Activated CD4-positive, alpha-beta T cell treated with anti-CD3 and anti-CD28 coated beads for 48 hours (primary cell): Measurements from ENCODE around the gene WDR64.
"Not testable (repeated sequence)": the region's sequence is repeated elsewhere in the genome, so short reads cannot be mapped to it uniquely, and the experiment has no call there.

Experiments used
- DNase-seq: peaks from one replicate; pipeline ENCODE4 v3.0.0-alpha.2; 2020

WDR64 gene

DNA sequence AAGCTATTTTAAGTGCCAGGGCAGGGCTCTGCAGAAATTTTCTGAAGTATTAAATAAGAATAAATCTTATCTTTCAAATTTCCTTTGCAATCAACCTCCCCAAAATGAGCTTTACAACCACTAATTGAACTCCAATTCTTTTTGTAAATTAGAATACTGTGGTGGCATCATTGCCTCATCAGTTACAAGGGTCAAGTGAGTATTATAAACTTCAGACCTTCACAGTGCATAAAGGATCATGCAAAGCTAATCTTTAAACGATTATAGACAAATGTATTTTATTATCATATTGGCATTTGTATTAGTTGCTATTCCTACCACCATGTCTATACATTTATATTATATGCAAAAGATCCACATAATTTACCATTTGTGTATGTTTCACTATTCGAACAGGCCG lies 19.1 kb upstream of the WDR64 start:
- no peak for DNase-seq

DNA sequence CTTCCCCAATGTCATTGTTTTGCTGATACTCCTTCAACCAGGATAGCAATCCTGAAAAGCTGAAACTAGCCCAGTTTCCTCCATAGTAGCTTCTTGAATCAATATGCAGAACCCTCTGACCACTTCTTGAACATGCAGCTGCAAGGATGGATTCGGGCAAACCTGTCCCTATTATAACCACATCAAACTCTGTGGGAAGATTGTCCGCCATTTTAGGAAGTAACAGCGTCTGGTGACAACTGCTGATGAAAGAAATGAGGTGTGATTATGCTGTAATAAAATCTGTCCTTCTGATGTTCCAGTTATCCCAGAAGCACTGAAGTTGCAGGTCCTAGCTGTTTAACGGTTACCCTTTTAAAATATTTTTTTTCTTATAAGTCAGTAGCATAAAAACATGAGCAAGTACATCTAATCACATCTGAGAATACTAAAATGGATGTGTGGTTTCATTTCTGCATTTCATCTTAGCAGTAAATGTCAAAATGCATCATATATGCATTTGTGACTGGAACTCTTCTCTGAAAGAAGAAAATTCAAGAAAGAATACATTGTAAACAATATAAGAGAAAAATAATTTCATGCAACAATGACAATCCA lies 16.4 kb upstream of the WDR64 start:
- no peak for DNase-seq

DNA sequence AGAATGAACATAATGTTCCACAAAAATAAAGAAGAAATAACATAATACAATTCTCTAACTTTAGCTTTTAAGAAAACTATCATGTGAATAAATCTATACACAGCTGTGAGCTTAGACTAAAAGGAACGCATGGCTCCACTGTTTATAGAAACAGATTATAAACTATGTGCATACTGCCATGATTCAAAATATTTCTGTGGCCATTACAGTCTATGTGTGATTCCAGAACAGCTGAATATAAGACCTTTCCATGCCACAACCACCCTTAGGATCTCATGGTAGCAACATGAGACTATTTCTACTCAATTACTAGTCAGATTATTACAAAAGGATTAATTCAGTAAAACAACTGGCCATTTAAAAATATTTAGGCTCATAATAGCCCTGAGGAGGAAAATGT lies 15.8 kb upstream of the WDR64 start:
- no peak for DNase-seq

DNA sequence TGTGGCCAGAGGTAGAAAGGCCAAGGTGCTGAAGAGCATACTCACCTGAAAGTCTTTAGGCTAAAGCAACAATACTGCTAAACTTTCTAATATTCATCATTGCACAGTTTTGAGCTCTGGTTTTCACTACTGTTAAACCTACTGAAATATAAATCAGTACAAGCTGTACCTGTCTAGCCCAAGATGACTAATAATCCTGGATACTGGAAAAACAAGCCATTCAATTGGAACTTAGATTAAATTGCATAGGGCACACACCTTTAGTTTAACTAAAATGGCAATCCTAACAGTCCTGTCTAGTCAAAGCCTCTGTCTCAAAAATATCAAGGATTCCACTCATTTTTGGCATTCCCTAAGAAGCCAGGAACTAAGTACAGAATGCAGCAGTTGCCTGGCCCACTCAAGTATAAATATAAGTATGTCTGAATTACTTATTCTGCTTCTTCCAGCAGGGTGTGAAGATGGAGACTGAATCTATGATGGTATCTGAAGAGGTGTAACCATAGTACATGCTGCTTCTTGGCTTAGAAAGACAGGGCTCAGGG lies 15.0 kb upstream of the WDR64 start:
- no peak for DNase-seq

DNA sequence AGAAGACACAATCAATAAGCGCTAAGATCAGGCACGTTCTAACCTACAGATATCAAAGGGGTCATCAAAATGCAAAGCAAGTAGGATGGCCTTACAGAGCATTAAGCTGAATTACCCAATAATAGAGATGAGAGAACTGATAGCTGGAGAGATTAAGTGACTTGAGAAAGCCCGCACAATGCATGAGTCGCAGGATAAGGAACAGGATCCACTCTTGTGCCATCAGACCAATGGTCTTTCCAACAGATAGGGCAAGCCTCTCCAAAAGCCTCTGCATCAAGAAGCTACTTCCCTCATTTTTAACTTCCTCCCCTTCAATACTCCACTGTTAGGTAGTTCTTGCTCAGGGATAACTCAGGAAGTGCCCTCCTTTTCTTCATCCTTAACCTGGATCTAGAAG lies 14.5 kb upstream of the WDR64 start:
- no peak for DNase-seq

DNA sequence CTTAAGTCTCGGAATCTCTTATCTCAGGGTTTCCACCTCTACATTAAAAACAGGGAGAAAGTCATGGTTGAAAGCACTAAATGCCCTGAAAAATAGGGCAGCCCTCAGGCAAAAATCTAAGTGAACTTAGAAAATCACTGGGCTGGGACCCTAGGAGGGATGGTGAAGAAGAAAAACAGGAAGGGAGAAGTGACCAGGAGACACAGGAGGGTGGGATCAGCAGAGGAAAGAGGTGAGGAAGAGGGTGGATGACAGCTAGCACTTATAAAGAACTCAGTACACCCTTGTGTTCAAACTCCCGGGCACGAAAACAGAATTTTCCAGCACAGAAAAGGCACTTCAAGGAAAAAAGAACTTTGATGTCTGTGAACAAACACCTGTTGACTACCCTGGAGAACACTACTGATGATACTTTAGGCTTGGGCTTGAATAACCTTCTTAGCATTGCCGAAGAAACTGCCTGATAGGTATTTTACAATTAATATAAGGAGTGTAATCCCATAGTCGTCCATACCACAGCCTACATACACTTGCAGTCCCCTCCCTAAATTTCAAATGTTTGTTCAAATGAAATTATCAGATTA lies 13.9 kb upstream of the WDR64 start:
- no peak for DNase-seq

DNA sequence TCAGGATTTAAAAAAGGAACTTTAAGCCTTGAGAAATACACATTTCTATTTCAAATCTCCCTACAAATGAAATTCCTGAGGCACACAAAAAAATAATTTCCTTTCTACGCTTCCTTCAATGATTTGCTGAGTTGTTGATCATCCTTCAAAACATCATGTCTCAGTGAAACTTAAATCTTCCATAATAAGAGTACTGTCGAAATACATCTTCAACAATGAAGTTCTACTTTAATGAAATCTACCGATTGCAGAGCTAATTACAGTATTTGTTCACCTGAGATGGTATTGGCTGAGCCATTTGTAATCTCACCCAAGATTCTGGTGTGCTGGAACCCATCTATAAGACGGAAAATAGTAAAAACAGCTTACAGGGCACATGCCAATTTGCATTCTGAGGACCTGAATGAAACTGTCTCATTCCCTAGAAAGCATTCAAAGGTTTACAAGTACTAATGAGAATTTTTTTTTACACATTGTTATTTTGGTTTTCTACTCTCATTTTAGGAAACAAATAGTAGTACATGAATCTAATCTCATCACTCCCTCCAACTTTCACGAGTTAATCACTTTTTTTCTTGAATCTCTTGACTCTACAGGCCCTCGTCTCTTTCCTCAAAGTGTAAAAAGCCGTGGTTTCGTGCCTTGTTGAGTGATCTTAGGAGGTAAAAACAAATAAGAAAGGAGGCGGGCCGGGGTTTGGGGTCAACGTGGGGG lies 13.0 kb upstream of the WDR64 start:
- DNase-seq, result no peak

DNA sequence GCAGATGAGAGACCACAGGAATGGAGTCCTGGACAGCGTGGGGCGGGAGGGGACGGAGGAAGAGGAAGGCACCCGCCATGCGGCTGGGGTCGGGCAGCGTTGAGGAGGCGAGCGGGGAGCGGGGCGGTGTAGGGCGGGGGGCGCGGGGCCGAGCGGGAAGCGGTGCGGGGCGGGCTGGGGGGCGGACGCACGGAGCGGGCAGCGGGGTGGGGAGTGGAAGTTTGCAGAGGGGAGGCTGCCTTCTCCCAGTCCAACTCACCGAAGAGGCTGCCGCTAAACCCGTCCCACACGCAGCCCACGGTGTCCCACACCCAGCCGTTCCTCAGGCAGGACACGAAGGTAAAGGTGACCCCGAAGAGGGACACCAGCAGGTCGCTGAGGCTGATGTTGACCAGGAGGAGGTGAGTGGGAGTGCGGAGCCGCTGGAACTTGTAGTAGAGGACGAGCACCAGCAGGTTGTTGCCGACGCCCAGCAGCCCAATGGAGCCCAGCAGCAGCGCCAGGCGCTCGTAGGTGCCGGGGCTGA lies 12.4 kb upstream of the WDR64 start:
- DNase-seq, result no peak

DNA sequence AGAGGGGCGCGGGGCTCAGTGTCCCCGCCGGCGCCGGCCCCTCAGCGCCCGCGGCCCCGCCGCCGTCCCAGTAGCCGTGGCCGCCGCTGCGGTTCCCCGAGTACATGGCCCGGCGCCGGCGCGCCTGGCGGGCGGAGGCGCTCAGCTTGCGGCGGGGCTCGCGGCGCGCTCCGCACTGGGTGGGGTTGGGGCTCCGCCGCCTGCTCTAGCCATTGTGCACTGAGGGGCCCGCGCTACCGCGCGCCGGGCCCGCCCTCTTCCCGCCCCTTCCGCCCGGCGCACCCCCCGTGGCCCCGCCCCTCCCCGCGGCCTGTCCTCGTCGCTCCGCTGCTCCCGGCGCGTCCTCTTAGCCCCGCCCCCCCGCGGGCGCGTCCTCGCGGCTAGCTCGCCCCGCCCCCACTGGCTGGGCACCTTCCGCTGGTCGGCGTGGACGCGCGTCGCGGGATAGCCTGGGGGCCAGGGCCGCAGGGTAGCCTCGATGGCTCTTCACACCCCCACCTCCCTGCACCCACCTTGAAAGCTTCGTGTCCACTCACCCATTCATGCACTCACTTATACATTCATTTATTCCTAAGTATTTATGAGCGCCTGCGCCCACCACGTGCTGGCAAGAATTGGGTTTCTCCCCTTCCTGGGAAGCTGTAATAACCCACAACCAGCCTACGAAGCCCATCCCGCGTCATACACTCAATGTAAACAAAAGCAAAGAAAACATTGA lies 11.8 kb upstream of the WDR64 start, which contains the start of the genes CHML and OPN3:
Gene CHML (minus strand): TSS at position 221 of the 718 bp plus-strand sequence. CDS start 4,603 bp downstream, outside the sequence.
Gene OPN3 (minus strand): TSS at position 221 of the 718 bp plus-strand sequence. CDS start 115 bp downstream, at position 106.
- peak; percentile 94 for DNase-seq

DNA sequence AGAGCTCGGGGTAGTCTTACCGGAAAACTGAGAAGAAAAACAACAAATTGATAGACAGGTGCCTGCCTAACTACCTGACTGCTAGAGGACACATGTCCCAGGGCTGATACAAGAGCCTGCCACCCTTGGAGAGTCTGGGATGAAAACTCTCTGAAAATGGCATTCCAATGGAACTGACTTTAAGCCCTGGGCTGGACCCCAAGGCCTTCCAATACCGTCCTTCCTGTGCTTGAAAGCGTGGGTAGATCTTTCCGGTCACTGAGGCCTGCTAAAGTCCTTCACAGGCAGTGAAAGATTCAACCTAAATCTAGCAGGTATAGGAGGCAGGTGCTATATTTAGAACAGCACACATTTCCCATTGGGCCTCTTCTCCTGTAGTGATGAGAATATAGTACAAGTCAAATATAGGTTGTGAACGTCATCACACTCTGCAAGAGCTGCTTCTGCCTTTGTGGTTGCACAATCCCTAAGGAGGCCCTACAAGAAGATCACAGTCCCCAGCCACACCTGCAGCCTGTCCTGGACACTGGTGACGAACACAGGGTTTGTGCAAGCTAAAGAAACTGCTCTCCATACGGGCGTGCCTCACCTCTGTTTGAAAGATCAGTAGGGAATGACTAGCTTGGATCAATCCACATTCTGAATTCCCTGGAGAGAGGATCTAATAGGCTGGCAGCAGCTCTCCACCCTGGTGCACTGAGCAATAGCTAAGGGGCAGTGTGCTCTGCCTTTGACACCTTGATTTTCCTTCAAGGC lies 11.0 kb upstream of the WDR64 start:
- no peak for DNase-seq

DNA sequence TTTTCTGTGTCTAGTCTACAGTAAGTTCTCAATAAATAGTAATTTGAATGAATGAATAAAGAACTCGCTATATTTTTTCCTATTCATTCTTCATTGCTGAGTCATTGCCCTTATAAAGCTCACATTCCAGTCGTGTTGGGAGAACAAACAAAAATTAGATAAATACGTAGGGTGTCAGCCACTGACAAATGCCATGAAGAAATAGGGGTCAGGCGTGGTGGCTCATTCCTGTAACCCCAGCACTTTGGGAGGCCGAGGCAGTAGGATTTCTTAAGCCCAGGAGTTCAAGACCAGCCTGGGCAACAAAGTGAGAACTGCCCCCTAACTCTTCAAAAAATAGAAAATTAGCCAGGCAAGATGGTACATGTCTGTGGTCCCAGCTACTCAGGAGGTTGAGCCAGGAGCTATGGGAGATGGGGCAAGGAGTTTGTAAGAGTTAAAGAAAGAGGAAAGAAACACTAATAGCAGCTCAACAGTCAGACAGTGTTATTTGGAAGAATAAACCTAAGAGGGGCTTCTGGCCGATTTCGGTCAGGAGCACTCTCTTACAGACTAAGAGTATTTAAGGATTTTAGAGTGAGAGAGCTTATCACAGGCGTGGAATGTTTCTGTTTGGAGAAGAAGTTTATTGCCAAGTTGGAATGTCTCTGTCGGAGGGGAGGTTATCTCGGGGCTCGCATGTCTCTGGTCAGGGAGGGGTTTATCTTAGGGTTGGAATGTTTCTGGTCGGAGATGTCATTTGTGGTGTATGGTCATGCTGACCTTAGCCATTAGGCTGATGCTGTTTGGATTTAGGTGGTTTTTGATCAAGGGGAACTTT lies 10.1 kb upstream of the WDR64 start:
- no peak for DNase-seq

DNA sequence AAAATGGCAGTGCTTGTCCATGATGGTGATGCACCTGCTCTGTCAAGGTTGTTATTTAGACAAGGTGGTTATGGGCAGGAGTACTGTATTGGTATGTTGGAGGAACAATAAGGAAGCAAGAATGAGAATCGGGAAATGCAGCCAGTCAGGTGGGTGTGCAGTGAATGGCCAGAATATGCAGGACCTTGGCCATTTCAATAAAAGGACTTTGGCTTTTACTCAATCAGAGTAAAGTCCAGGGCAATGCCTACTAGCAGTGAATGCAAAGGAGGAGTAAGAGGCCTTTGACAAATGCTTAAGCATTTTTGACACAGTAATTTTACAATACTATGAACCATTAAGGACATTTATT lies 9.5 kb upstream of the WDR64 start:
- no peak for DNase-seq

DNA sequence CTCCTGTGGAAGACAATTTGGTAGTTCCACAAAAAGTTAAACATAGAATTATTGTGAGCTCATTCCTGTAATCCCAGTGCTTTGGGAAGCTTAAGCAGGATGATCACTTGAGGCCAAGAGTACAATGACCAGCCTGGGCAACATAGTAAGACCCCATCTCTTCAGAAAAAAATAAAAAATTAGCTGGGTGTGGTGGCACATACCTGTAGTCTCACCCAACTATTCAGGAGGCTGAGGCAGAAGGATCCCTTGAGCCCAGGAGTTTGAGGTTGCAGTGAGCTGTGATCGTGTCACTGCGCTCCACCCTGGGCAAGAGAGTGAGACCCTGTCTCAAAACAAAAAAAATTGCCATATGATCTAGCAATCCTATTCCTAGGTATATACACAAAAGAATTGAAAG lies 7.8 kb upstream of the WDR64 start:
- DNase-seq, result no peak

DNA sequence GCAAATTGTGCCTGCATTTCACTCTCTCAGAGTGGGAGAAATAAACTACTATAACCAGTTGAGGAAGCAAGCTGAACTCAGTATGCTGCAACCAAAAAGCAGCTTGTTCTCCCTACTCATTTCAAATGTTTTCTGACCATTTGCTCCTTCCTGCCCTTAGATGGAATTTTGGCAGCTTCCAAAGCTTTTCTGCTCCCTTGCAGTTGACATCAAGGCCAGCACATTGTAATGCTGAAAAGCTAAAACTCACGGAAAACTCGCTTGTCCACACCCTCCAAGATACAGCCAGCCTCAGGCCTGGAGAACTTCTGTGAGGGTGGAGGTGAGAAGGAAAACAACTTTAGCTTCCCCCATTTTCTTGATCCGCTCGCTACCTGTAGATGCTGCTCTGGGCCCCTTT lies 6.9 kb upstream of the WDR64 start:
- no peak for DNase-seq

DNA sequence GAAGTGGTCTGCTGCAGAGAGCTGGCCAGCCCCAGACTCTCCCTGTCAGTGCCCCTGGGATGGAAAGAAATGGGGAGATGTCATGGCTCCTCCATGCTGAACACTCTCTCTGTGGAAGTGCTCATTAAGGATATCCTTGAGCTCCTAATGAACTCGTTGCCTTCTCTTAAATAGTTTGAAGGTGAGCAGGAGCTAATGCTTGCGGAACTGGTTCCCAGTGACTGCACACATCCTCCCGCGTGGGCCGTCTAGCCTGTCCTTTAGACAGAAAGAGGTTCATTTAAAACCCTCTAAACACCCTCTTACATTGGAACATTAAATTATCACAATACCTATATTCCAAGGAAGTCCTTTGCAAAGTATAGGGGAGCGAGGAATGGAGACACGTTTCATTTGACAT lies 5.9 kb upstream of the WDR64 start:
- no peak for DNase-seq

DNA sequence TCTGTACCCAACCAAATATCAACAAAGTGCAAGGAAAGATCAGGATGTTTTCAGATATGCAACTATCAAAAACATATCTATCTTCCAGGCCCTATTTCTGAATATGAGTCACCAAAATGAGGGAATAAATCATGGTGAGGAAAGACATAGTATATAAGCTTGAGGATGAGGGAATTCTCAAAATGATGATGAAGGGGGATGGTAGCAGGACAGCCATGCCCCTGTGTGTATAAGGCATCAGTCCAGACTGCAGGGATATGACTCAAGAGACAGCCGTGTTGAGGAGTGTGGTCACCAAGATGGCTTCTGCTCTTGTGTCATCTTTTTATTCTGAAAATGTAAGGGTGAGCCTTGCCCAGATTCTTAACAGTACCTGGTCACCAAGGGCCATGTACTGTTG lies 4.4 kb upstream of the WDR64 start:
- DNase-seq, result no peak

DNA sequence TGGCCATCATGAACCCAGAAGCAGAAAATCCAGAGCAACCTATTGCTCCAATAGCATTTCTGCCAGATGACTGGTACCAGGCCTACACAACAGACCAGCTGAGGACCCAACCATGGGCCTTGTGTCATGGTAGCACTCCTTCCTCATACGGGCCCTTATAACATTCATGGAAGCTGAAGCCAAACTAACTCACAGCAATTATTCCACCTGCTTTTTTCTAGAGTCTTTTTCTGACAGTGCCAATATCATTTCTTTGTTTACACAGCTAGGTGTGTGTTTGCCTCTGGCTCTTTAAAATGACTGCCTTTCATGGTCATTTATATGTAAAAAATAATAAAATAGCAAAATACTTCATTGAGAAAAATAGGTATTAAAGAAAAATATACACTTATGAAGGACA lies 3.9 kb upstream of the WDR64 start:
- no peak for DNase-seq

DNA sequence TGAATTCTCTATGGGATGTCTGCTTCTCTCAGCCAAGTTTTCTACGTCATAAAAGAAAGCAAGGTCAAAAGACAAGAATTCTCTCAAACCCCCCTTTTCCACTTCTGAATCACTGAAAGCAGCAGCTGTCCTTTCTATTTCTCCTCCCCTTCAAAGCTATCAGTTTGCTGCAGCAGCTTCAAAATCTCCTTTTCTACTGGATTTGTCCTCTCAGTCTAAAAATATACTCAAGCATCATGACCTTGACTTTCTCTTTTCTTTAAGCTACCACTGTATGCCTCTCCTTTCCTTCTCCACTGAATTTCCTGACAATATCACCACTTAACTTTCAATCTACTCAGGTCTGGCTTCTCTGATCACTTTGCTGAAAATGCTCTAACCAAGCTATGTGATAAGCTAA lies 1.9 kb downstream of the WDR64 start:
- DNase-seq, result no peak

DNA sequence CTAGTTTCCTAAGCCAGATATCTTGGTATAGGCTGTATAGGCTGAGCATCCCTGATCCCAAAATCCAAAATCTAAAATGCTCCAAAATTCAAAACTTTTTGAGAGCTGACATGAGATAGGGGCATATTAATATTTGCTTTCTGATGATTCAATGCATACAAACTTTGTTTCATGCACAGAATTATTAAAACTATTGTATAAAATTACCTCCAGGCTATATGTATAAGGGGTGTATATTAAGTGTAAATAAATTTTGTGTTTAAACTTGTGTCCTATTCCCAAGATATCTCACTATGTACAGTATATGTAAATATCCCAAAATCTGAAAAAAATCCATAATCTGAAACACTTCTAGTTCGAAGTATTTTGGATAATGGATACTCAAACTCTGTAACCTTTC lies 2.6 kb downstream of the WDR64 start:
- no peak for DNase-seq

DNA sequence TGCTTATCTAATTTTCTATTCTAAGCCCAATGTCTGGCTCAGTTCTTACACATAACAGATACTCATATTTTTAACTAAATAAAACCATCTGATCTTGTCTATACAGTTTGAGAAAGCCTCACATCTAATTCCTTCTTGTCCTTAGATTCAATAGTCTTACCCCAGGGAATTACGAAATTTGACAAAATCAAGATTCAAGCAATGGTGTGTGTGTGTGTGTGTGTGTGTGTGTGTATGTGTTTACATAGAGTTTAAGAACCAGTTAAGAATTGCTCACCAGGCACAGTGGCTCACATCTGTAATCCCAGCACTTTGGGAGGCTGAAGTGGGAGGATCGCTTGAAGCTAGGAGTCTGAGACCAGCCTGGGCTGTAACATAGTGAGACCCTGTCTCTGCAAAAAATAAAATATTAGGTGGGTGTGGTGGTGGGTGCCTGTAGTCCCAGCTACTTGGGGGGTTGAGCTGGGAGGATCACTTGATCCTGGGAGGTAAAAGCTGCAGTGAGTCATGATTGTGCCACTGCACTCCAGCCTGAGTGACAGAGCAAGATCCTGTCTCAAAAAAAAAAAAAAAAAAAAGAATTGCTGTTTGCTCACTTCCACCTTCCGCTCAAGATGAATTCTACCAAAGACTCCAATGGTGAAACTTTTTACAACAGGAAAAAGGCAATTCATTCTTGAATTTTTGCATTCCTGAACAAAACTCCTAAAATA lies 6.2 kb downstream of the WDR64 start:
- DNase-seq, result no peak

DNA sequence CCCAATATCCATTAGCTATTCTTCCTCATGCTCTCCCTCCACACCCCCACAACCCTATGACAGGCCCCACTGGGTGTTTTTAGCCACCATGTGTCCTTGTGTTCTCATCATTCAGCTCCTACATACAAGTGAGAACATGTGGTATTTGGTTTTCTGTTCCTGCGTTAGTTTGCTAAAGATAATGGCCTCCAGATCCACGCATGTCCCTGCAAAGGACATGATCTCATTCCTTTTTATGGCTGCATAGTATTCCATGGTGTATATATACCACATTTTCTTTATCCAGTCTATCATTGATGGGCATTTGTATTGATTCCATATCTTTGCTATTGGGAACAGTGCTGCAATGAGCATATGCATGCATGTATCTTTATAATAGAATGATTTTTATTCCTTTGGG lies 6.9 kb downstream of the WDR64 start:
- not testable (repeated sequence) for DNase-seq
